ENCODE results near the gene PLK3. TPM values are rescaled to one million over a fixed set of nuclear protein-coding genes. Genes with fewer than 3 reads are reported as not detected.

PLK3 gene
- total RNA-seq, 1 experiment from 2014 or later = 3.2 TPM

DNA sequence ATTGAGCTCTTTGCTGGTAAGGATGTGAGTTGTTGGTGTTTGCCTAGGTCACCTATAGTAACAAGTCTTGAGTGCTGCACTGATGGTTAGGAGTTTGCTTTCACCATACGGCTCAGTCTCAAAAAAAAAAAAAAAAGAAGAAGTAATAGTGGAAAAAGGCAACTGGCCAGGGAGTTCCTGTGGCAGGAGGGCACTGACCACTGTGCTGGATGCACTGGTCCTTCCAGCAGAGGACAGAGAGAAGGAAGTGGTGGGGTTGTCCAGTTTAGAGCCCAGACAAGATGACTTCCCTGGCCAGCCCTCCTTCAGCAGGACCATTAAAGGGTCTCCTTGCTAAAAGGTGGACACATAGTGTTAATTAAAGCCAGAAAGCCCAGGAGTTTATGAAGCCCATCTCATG, 54.8 kb downstream of the PLK3 start:
- Histone ChIP-seq H3K9me3 (no peaks in the 10 kb centered on the region), H3K4me3 (ENCODE audit: low read depth, low read length) (no peak overlapping the region), H3K4me1 (no peaks in the 10 kb centered on the region), H3K36me3 (ENCODE audit: control insufficient read depth, insufficient read depth, low read length) (no peaks in the 10 kb centered on the region), H3K27me3 (replicated peaks; ENCODE audit: control insufficient read depth, insufficient read depth, low read length) (no peaks in the 10 kb centered on the region)
- intact Hi-C loops (cut with micrococcal nuclease; ENCODE audit: unreplicated experiment) = no loop called here
- Mint-ChIP-seq H3K4me3 (ENCODE audit: unreplicated experiment) (no peak overlapping the region), H3K27ac (ENCODE audit: unreplicated experiment) (no peak overlapping the region), H3K36me3 (ENCODE audit: insufficient read depth, unreplicated experiment) (no peaks in the 10 kb centered on the region), H3K27me3 (ENCODE audit: insufficient read depth, unreplicated experiment) (no peaks in the 10 kb centered on the region), H3K4me1 (ENCODE audit: low read depth, unreplicated experiment) (no peaks in the 10 kb centered on the region), H3K9me3 (ENCODE audit: unreplicated experiment) (no peaks in the 10 kb centered on the region)
- DNase-seq = no peak
- TF ChIP-seq, protein P1, sequence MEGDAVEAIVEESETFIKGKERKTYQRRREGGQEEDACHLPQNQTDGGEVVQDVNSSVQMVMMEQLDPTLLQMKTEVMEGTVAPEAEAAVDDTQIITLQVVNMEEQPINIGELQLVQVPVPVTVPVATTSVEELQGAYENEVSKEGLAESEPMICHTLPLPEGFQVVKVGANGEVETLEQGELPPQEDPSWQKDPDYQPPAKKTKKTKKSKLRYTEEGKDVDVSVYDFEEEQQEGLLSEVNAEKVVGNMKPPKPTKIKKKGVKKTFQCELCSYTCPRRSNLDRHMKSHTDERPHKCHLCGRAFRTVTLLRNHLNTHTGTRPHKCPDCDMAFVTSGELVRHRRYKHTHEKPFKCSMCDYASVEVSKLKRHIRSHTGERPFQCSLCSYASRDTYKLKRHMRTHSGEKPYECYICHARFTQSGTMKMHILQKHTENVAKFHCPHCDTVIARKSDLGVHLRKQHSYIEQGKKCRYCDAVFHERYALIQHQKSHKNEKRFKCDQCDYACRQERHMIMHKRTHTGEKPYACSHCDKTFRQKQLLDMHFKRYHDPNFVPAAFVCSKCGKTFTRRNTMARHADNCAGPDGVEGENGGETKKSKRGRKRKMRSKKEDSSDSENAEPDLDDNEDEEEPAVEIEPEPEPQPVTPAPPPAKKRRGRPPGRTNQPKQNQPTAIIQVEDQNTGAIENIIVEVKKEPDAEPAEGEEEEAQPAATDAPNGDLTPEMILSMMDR (IDR thresholded peaks at IDR 0.05; ENCODE audit: insufficient read depth in 1 of 2, low read depth in 1 of 2, low read length in 1 of 2, severe bottlenecking in 1 of 2, unreplicated experiment in 1 of 2) = no peak
- ChIA-PET CTCF (interaction anchor here (0.8 kb wide), 1 partner anchor 443 kb away, joined by 3 read pairs; no protein-coding TSS in a partner anchor), POLR2A (no interaction called here)
- BruUV-seq (replicated peaks) = no TSS peak

Other genes starting within 250 kb of the PLK3 start
- gene TMEM53, start 125.9 kb upstream of the PLK3 start, total RNA-seq (2022) = 3.5 and 4.4 TPM in 2 replicates
- 0.37 TPM in 1 of 2 replicates, not detected in the other for gene ARMH1, start 125.7 kb upstream of the PLK3 start, total RNA-seq (2022)
- gene RNU5D-1, start 69.2 kb upstream of the PLK3 start, total RNA-seq (2022) = 16.3 TPM in 1 of 2 replicates, not detected in the other
- 61.0 and 63.2 TPM in 2 replicates for gene KIF2C, start 60.5 kb upstream of the PLK3 start, total RNA-seq (2022)
- gene RPS8, start 24.8 kb upstream of the PLK3 start, total RNA-seq (2022) = 1,451 and 1,467 TPM in 2 replicates
- not detected in 2 replicates for gene BEST4, start 12.2 kb upstream of the PLK3 start, total RNA-seq (2022)
- gene DYNLT4, start 7.0 kb downstream of the PLK3 start, total RNA-seq (2022) = not detected in 2 replicates
- 0.53 and 1.6 TPM in 2 replicates for gene BTBD19, start 8.1 kb downstream of the PLK3 start, total RNA-seq (2022)
- gene PTCH2, start 42.9 kb downstream of the PLK3 start, total RNA-seq (2022) = 0.44 and 0.48 TPM in 2 replicates
- gene EIF2B3, start 186.2 kb downstream of the PLK3 start, total RNA-seq (2022) = 22.5 and 24.3 TPM in 2 replicates
- gene HECTD3, start 210.9 kb downstream of the PLK3 start, total RNA-seq (2022) = 28.8 and 29.4 TPM in 2 replicates
- 44.8 and 54.3 TPM in 2 replicates for gene UROD, start 211.9 kb downstream of the PLK3 start, total RNA-seq (2022)

Data from Caco-2 (cell line).